GM18526 (cell line): ENCODE data around the gene NOL12.

Experiments
- POLR2A ChIP-seq: IDR thresholded peaks from 3 replicates; pipeline ENCODE4 v1.6.1; 2011; ENCODE audit not compliant: insufficient read length; ENCODE audit errors: extremely low read depth

Gene NOL12

GRCh38 chr22:37684803-37685615 is 1.1 kb upstream of the NOL12 start:
- TF ChIP-seq POLR2A: no peak

GRCh38 chr22:37690407-37690806 is 4.3 kb downstream of the NOL12 start:
- no peak for TF ChIP-seq POLR2A

- TF ChIP-seq POLR2A: no peak
Measured at GRCh38 chr22:37690901-37691504, 4.9 kb downstream of the NOL12 start.

GRCh38 chr22:37692627-37693285 is 6.6 kb downstream of the NOL12 start:
- TF ChIP-seq POLR2A: no peak

GRCh38 chr22:37696657-37697537 is 10.8 kb downstream of the NOL12 start, which contains the start of gene TRIOBP:
Gene TRIOBP (plus strand): TSS chr22:37697048. CDS start chr22:37701366, 4,318 bp downstream.
- TF ChIP-seq POLR2A: no peak

- no peak for TF ChIP-seq POLR2A
Measured at GRCh38 chr22:37697538-37697835, 11.3 kb downstream of the NOL12 start.

- TF ChIP-seq POLR2A: no peak
Measured at GRCh38 chr22:37701141-37701786, 15.1 kb downstream of the NOL12 start.

GRCh38 chr22:37703906-37704305 is 17.8 kb downstream of the NOL12 start:
- no peak for TF ChIP-seq POLR2A

GRCh38 chr22:37704645-37705044 is 18.5 kb downstream of the NOL12 start:
- TF ChIP-seq POLR2A: no peak

- no peak for TF ChIP-seq POLR2A
Measured at GRCh38 chr22:37705205-37705604, 19.1 kb downstream of the NOL12 start.

GRCh38 chr22:37708580-37709444 is 22.7 kb downstream of the NOL12 start:
- TF ChIP-seq POLR2A: no peak

GRCh38 chr22:37709445-37709765 is 23.3 kb downstream of the NOL12 start:
- no peak for TF ChIP-seq POLR2A

GRCh38 chr22:37710675-37711074 is 24.5 kb downstream of the NOL12 start:
- TF ChIP-seq POLR2A: no peak

GRCh38 chr22:37711490-37711889 is 25.3 kb downstream of the NOL12 start:
- TF ChIP-seq POLR2A: no peak
